H9 (cell line): ENCODE data around the gene NUCB2. TPM values are rescaled to one million over a fixed set of nuclear protein-coding genes. Genes with fewer than 3 reads are reported as not detected.

Experiments used
- DNase-seq: peaks from one replicate; pipeline ENCODE4 v3.0.0-alpha.2; 2017
- H2AFZ ChIP-seq: one replicate; pipeline ENCODE4 v1.6.1; 2013; ENCODE audit warnings: mild to moderate bottlenecking, low read length, control low read depth, moderate library complexity
- H2AK5ac ChIP-seq: 2 replicates; pipeline ENCODE4 v1.6.1; 2013; ENCODE audit warnings: low read length, control low read depth, mixed read lengths; ENCODE audit not compliant: insufficient read length
- H2BK120ac ChIP-seq: one replicate; pipeline ENCODE4 v1.6.1; 2013; ENCODE audit warnings: low read depth, mild to moderate bottlenecking, low read length, control low read depth, inconsistent platforms; ENCODE audit not compliant: poor library complexity, severe bottlenecking
- H2BK12ac ChIP-seq: 2 replicates; pipeline ENCODE4 v1.6.1; 2013; ENCODE audit warnings: low read length, control low read depth, mixed read lengths, low read depth; ENCODE audit not compliant: insufficient read length
- H2BK15ac ChIP-seq: 2 replicates; pipeline ENCODE4 v1.6.1; 2013; ENCODE audit warnings: low read depth, low read length, control low read depth
- H2BK20ac ChIP-seq: one replicate; pipeline ENCODE4 v1.6.1; 2013; ENCODE audit warnings: low read depth, mild to moderate bottlenecking, low read length, control low read depth, inconsistent platforms; ENCODE audit not compliant: poor library complexity, severe bottlenecking
- H2BK5ac ChIP-seq: 2 replicates; pipeline ENCODE4 v1.6.1; 2013; ENCODE audit warnings: low read length, control low read depth, mixed read lengths; ENCODE audit not compliant: insufficient read length
- H3K14ac ChIP-seq: 2 replicates; pipeline ENCODE4 v1.6.1; 2013; ENCODE audit warnings: low read length, control low read depth; ENCODE audit not compliant: insufficient read depth
- H3K18ac ChIP-seq: 2 replicates; pipeline ENCODE4 v1.6.1; 2013; ENCODE audit warnings: low read depth, mild to moderate bottlenecking, mixed read lengths, low read length, control low read depth; ENCODE audit not compliant: insufficient read length
- H3K23ac ChIP-seq: 2 replicates; pipeline ENCODE4 v1.6.1; 2013; ENCODE audit warnings: low read length, control low read depth, mixed read lengths, low read depth; ENCODE audit not compliant: insufficient read length
- H3K23me2 ChIP-seq: 2 replicates; pipeline ENCODE4 v1.6.1; 2013; ENCODE audit warnings: low read depth, mild to moderate bottlenecking, mixed read lengths, low read length, control low read depth; ENCODE audit not compliant: insufficient read length, poor library complexity, severe bottlenecking
- H3K27ac ChIP-seq: 2 replicates; pipeline ENCODE4 v1.5.1; 2013; ENCODE audit warnings: low read length, control low read depth, mixed read lengths, low read depth; ENCODE audit not compliant: insufficient read length
- H3K27me3 ChIP-seq: 2 replicates; pipeline ENCODE4 v1.6.1; 2013; ENCODE audit warnings: low read length, control low read depth, inconsistent platforms; ENCODE audit not compliant: insufficient read depth
- H3K4ac ChIP-seq: 2 replicates; pipeline ENCODE4 v1.6.1; 2013; ENCODE audit warnings: low read depth, mild to moderate bottlenecking, control low read depth, inconsistent platforms, low read length, moderate library complexity
- H3K4me1 ChIP-seq: 2 replicates; pipeline ENCODE4 v1.6.1; 2013; ENCODE audit warnings: low read length, control low read depth, inconsistent platforms; ENCODE audit not compliant: insufficient read depth
- H3K4me2 ChIP-seq: 2 replicates; pipeline ENCODE4 v1.6.1; 2013; ENCODE audit warnings: low read length, control low read depth, mixed read lengths; ENCODE audit not compliant: insufficient read length, insufficient read depth
- H3K56ac ChIP-seq: 2 replicates; pipeline ENCODE4 v1.6.1; 2013; ENCODE audit warnings: low read depth, mild to moderate bottlenecking, mixed read lengths, low read length, control low read depth; ENCODE audit not compliant: insufficient read length
- H3K79me1 ChIP-seq: 2 replicates; pipeline ENCODE4 v1.6.1; 2013; ENCODE audit warnings: low read depth, mild to moderate bottlenecking, moderate library complexity, low read length, control low read depth, inconsistent platforms; ENCODE audit not compliant: insufficient read depth, poor library complexity, severe bottlenecking
- H3K79me2 ChIP-seq: 2 replicates; pipeline ENCODE4 v1.6.1; 2013; ENCODE audit warnings: low read length, control low read depth, inconsistent platforms; ENCODE audit not compliant: insufficient read depth
- H3K9ac ChIP-seq: 2 replicates; pipeline ENCODE4 v1.6.1; 2013; ENCODE audit warnings: low read length, control low read depth, mixed read lengths; ENCODE audit not compliant: insufficient read length; ENCODE audit errors: extremely low read depth
- H3K9me3 ChIP-seq: one replicate; pipeline ENCODE4 v1.6.1; 2013; ENCODE audit warnings: low read depth, low read length, inconsistent platforms; ENCODE audit not compliant: control insufficient read depth
- H3T11ph ChIP-seq: one replicate; pipeline ENCODE4 v1.6.1; 2013; ENCODE audit warnings: mild to moderate bottlenecking, low read length, control low read depth, inconsistent platforms
- H4K20me1 ChIP-seq: one replicate; pipeline ENCODE4 v1.6.1; 2013; ENCODE audit not compliant: control insufficient read depth, insufficient read length, insufficient read depth
- H4K5ac ChIP-seq: 2 replicates; pipeline ENCODE4 v1.6.1; 2013; ENCODE audit warnings: low read depth, mild to moderate bottlenecking, mixed read lengths, low read length, control low read depth; ENCODE audit not compliant: insufficient read length
- H4K8ac ChIP-seq: replicated peaks from 2 replicates; pipeline ENCODE4 v1.6.1; 2013; ENCODE audit warnings: low read length, control low read depth, mixed read lengths, low read depth; ENCODE audit not compliant: insufficient read length
- H4K91ac ChIP-seq: 2 replicates; pipeline ENCODE4 v1.6.1; 2013; ENCODE audit warnings: low read depth, mild to moderate bottlenecking, moderate library complexity, mixed read lengths, low read length, control low read depth; ENCODE audit not compliant: insufficient read length
- H3K27ac Mint-ChIP-seq, 3 experiments: 2 replicates in 2 of 3; 3 replicates in 1 of 3; pipeline ENCODE4 v1.8.0; 2020 to 2021; ENCODE audit warnings: mixed read lengths in 3 of 3, mild to moderate bottlenecking in 1 of 3, moderate library complexity in 1 of 3
- H3K27me3 Mint-ChIP-seq: 2 replicates; pipeline ENCODE4 v1.8.0; 2021; ENCODE audit warnings: low read depth, mild to moderate bottlenecking, moderate library complexity, mixed read lengths
- H3K36me3 Mint-ChIP-seq, 3 experiments: 2 replicates in 2 of 3; 3 replicates in 1 of 3; pipeline ENCODE4 v1.8.0; 2020 to 2021; ENCODE audit warnings: low read depth in 3 of 3, mixed read lengths in 3 of 3; ENCODE audit not compliant: insufficient read depth in 1 of 3
- H3K4me1 Mint-ChIP-seq, 2 experiments: 2 replicates each; pipeline ENCODE4 v1.8.0; 2020; ENCODE audit warnings: mixed read lengths in 2 of 2
- H3K4me3 Mint-ChIP-seq, 2 experiments: 2 replicates in 1 of 2; 3 replicates in 1 of 2; pipeline ENCODE4 v1.8.0; 2020 to 2021; ENCODE audit warnings: mild to moderate bottlenecking in 2 of 2, mixed read lengths in 2 of 2, moderate library complexity in 1 of 2
- H3K9me3 Mint-ChIP-seq, 2 experiments: 2 replicates in 1 of 2; 3 replicates in 1 of 2; pipeline ENCODE4 v1.8.0; 2020; ENCODE audit warnings: mild to moderate bottlenecking in 2 of 2, mixed read lengths in 2 of 2, moderate library complexity in 1 of 2
- WGBS: extraction: QIAGEN DNeasy Blood & Tissue Kit; methylation state at CpG from one replicate; pipeline ENCODE4 v1.1.7; 2013; ENCODE audit warnings: missing lambda C conversion rate, low lambda C conversion rate, mixed read lengths; ENCODE audit not compliant: insufficient read length; ENCODE audit errors: extremely low coverage; 5-methylcytosine and 5-hydroxymethylcytosine counted together
- total RNA-seq: library from RNA; stranded (reverse); gene quantifications from 2 replicates; pipeline ENCODE4 v1.2.1, GENCODE V29; 2021
- TF ChIP-seq, protein P1 (sequence below): fragments of 200-600 bp; sonication (generic); conservative IDR thresholded peaks from 3 replicates; pipeline ENCODE4 v1.8.0; 2021; ENCODE audit warnings: antibody characterized with exemption, mild to moderate bottlenecking

The NUCB2 gene
- total RNA-seq, 1 experiment from 2014 or later = 29.1 TPM

DNA sequence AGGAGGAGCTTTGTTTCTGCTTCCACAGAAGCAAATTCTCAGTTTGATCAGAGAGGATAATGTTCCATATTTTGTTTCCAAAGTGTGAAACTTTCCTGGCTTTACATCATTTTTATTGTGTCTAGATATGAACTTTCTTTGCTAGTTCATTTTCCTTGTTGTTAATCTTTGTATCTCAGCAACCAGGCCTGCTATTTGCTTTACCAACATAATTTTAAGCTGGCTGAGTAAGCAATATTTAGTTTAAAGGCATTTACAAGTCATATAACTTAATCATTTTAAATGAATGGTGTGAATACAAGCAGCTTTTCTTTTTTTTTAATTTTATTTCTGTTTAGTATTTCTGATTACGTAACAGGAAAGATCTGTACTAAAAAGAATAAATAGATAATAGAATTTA is 15.2 kb downstream of the NUCB2 start:
- Histone ChIP-seq H3K79me2 (no peaks in the 10 kb centered on the region), H3K23me2 (no peaks in the 10 kb centered on the region), H2AFZ (no peak overlapping the region), H4K5ac (no peak overlapping the region), H3K27ac (no peak overlapping the region), H2BK15ac (no peak overlapping the region), H4K91ac (no peak overlapping the region), H4K20me1 (no peaks in the 10 kb centered on the region), H2BK12ac (no peak overlapping the region), H3K9me3 (no peaks in the 10 kb centered on the region), H3K14ac (no peak overlapping the region), H3K18ac (no peak overlapping the region), H4K8ac (no peak overlapping the region), H3K9ac (no peak overlapping the region), H3K4ac (no peak overlapping the region), H2AK5ac (no peak overlapping the region), H3K4me2 (no peak overlapping the region), H3K4me1 (no peaks in the 10 kb centered on the region), H2BK120ac (no peak overlapping the region), H3K79me1 (no peaks in the 10 kb centered on the region), H2BK20ac (no peak overlapping the region), H3K23ac (no peak overlapping the region), H3T11ph (no peak overlapping the region), H2BK5ac (no peak overlapping the region), H3K27me3 (no peaks in the 10 kb centered on the region), H3K56ac (no peak overlapping the region)
- Mint-ChIP-seq H3K4me1 (no peaks in the 10 kb centered on the region), H3K27ac (no peak overlapping the region), H3K4me3 (no peak overlapping the region), H3K27me3 (no peaks in the 10 kb centered on the region), H3K9me3 (no peaks in the 10 kb centered on the region), H3K36me3 (no peaks in the 10 kb centered on the region)
- TF ChIP-seq, protein P1, sequence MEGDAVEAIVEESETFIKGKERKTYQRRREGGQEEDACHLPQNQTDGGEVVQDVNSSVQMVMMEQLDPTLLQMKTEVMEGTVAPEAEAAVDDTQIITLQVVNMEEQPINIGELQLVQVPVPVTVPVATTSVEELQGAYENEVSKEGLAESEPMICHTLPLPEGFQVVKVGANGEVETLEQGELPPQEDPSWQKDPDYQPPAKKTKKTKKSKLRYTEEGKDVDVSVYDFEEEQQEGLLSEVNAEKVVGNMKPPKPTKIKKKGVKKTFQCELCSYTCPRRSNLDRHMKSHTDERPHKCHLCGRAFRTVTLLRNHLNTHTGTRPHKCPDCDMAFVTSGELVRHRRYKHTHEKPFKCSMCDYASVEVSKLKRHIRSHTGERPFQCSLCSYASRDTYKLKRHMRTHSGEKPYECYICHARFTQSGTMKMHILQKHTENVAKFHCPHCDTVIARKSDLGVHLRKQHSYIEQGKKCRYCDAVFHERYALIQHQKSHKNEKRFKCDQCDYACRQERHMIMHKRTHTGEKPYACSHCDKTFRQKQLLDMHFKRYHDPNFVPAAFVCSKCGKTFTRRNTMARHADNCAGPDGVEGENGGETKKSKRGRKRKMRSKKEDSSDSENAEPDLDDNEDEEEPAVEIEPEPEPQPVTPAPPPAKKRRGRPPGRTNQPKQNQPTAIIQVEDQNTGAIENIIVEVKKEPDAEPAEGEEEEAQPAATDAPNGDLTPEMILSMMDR = no peak
- no CpG with 5 or more reads among the region's 1 CpG for WGBS
- no peak for DNase-seq
